ENCODE results near the gene CFAP20DC. TPM values are rescaled to one million over a fixed set of nuclear protein-coding genes. Genes with fewer than 3 reads are reported as not detected.

The CFAP20DC gene
- total and polyA plus RNA-seq, 2 experiments from 2014 or later = 7.4 to 11.4 TPM

GRCh38 chr3:58722561-58722960 lies 327.3 kb downstream of the CFAP20DC start:
- Histone ChIP-seq H3K9me2 (ENCODE audit: insufficient read depth) (no peaks in the 10 kb centered on the region), H3F3A (replicated peaks; ENCODE audit: low read depth) (no peaks in the 10 kb centered on the region), H3K4me1 (ENCODE audit: insufficient read depth) (no peaks in the 10 kb centered on the region), H4K20me1 (replicated peaks; ENCODE audit: insufficient read depth) (no peaks in the 10 kb centered on the region), H3K27ac (ENCODE audit: low read depth) (no peak overlapping the region), H2AFZ (no peak overlapping the region), H3K79me2 (replicated peaks; ENCODE audit: insufficient read depth) (no peaks in the 10 kb centered on the region), H3K4me2 (no peak overlapping the region), H3K36me3 (ENCODE audit: insufficient read depth) (no peaks in the 10 kb centered on the region), H3K27me3 (ENCODE audit: insufficient read depth) (no peaks in the 10 kb centered on the region), H3K4me3 (no peak overlapping the region)
- DNase-seq (ENCODE audit: low spot score) (no peak), ATAC-seq (no peak)
- Mint-ChIP-seq H3K4me1 (peaks cover 4% of the 10 kb centered on the region; the same call in 2 of the 3 replicates), H3K36me3 (ENCODE audit: low read depth) (no peaks in the 10 kb centered on the region), H3K27ac (no peak overlapping the region), H3K4me3 (no peak overlapping the region), H3K9me3 (no peaks in the 10 kb centered on the region), H3K27me3 (ENCODE audit: insufficient read depth, low read depth, poor library complexity) (peaks cover 3% of the 10 kb centered on the region)
- TF ChIP-seq STAT1 (IDR thresholded peaks at IDR 0.05; ENCODE audit: unreplicated experiment) (no peak), NANOG (IDR thresholded peaks at IDR 0.05; ENCODE audit: borderline replicate concordance) (no peak), EZH2phosphoT487 (IDR thresholded peaks at IDR 0.05; ENCODE audit: unreplicated experiment) (no peak), POLR2AphosphoS5 (IDR thresholded peaks at IDR 0.05; ENCODE audit: low read depth) (no peak), CTCF (conservative IDR thresholded peaks at IDR 0.05; ENCODE audit: low read depth in 2 of 2) (no peak), REST (IDR thresholded peaks at IDR 0.05; ENCODE audit: unreplicated experiment) (no peak), JUNB (IDR thresholded peaks at IDR 0.05; ENCODE audit: unreplicated experiment) (no peak), ZNF114 (CRISPR knock-in tag; IDR thresholded peaks at IDR 0.05) (no peak), CREB1 (CRISPR knock-in tag; IDR thresholded peaks at IDR 0.05; ENCODE audit: low read depth) (no peak), ZNF331 (CRISPR knock-in tag; IDR thresholded peaks at IDR 0.05; ENCODE audit: low read depth) (no peak), ZNF462 (CRISPR knock-in tag; IDR thresholded peaks at IDR 0.05) (no peak), ETS1 (IDR thresholded peaks at IDR 0.05) (no peak), EZH2 (IDR thresholded peaks at IDR 0.05; ENCODE audit: low read depth, unreplicated experiment) (no peak)
